ENCODE measurements around the gene SDF2L1.

SDF2L1 gene

GRCh38 chr22:21679383-21679782, 37.3 kb downstream of the SDF2L1 start:
- Histone ChIP-seq H3K4me2 (ENCODE audit: low read length) (no peak overlapping the region), H3K9ac (ENCODE audit: low read length) (no peak overlapping the region), H3K36me3 (ENCODE audit: insufficient read depth, low read length) (peaks cover 55% of the 10 kb centered on the region), H3K4me3 (ENCODE audit: low read depth, low read length, poor library complexity, severe bottlenecking) (no peak overlapping the region), H3K79me2 (ENCODE audit: insufficient read depth, low read length) (no peaks in the 10 kb centered on the region), H4K20me1 (ENCODE audit: insufficient read depth, low read length) (no peaks in the 10 kb centered on the region), H3K9me2 (ENCODE audit: low read depth, low read length) (no peaks in the 10 kb centered on the region), H3K9me3 (ENCODE audit: low read length) (no peaks in the 10 kb centered on the region), H2AFZ (ENCODE audit: low read length) (no peak overlapping the region), H3F3A (ENCODE audit: insufficient read depth, low read length) (no peaks in the 10 kb centered on the region), H3K27me3 (ENCODE audit: insufficient read depth, low read length) (no peaks in the 10 kb centered on the region), H3K4me1 (ENCODE audit: insufficient read depth, low read length, severe bottlenecking) (peaks cover 8% of the 10 kb centered on the region), H3K27ac (ENCODE audit: low read depth, low read length, poor library complexity, severe bottlenecking) (no peak overlapping the region)
- no peak for TF ChIP-seq CTCF (IDR thresholded peaks at IDR 0.05; ENCODE audit: low read length)
- TF ChIP-seq EZH2 (IDR thresholded peaks at IDR 0.05; ENCODE audit: borderline replicate concordance, low read length) = no peak

- Histone ChIP-seq H3F3A (ENCODE audit: insufficient read depth, low read length) (no peaks in the 10 kb centered on the region), H4K20me1 (ENCODE audit: insufficient read depth, low read length) (no peaks in the 10 kb centered on the region), H3K4me3 (ENCODE audit: low read depth, low read length, poor library complexity, severe bottlenecking) (no peak overlapping the region), H3K27ac (ENCODE audit: low read depth, low read length, poor library complexity, severe bottlenecking) (no peak overlapping the region), H3K9me3 (ENCODE audit: low read length) (no peaks in the 10 kb centered on the region), H3K4me2 (ENCODE audit: low read length) (no peak overlapping the region), H2AFZ (ENCODE audit: low read length) (no peak overlapping the region), H3K4me1 (ENCODE audit: insufficient read depth, low read length, severe bottlenecking) (peaks cover 8% of the 10 kb centered on the region), H3K9ac (ENCODE audit: low read length) (no peak overlapping the region), H3K27me3 (ENCODE audit: insufficient read depth, low read length) (no peaks in the 10 kb centered on the region), H3K9me2 (ENCODE audit: low read depth, low read length) (no peaks in the 10 kb centered on the region), H3K36me3 (ENCODE audit: insufficient read depth, low read length) (peaks cover 47% of the 10 kb centered on the region), H3K79me2 (ENCODE audit: insufficient read depth, low read length) (no peaks in the 10 kb centered on the region)
- TF ChIP-seq EZH2 (IDR thresholded peaks at IDR 0.05; ENCODE audit: borderline replicate concordance, low read length) (no peak), CTCF (IDR thresholded peaks at IDR 0.05; ENCODE audit: low read length) (no peak)
Measured at GRCh38 chr22:21680830-21681565, 38.9 kb downstream of the SDF2L1 start.

GRCh38 chr22:21681566-21682370, 39.7 kb downstream of the SDF2L1 start:
- Histone ChIP-seq H2AFZ (ENCODE audit: low read length) (no peak overlapping the region), H3K9me3 (ENCODE audit: low read length) (no peaks in the 10 kb centered on the region), H3K36me3 (ENCODE audit: insufficient read depth, low read length) (peaks cover 52% of the 10 kb centered on the region), H3K27me3 (ENCODE audit: insufficient read depth, low read length) (no peaks in the 10 kb centered on the region), H3K79me2 (ENCODE audit: insufficient read depth, low read length) (no peaks in the 10 kb centered on the region), H3K9me2 (ENCODE audit: low read depth, low read length) (no peaks in the 10 kb centered on the region), H3K9ac (ENCODE audit: low read length) (no peak overlapping the region), H3K4me3 (ENCODE audit: low read depth, low read length, poor library complexity, severe bottlenecking) (no peak overlapping the region), H3K4me1 (ENCODE audit: insufficient read depth, low read length, severe bottlenecking) (peaks cover 8% of the 10 kb centered on the region), H3K4me2 (ENCODE audit: low read length) (no peak overlapping the region), H4K20me1 (ENCODE audit: insufficient read depth, low read length) (no peaks in the 10 kb centered on the region), H3F3A (ENCODE audit: insufficient read depth, low read length) (no peaks in the 10 kb centered on the region), H3K27ac (ENCODE audit: low read depth, low read length, poor library complexity, severe bottlenecking) (peak overlapping the region; percentile 40)
- TF ChIP-seq EZH2 (IDR thresholded peaks at IDR 0.05; ENCODE audit: borderline replicate concordance, low read length) = no peak

Data from OCI-LY1 (cell line).